ENCODE data around the gene INPP4B. TPM values are rescaled to one million over a fixed set of nuclear protein-coding genes. Genes with fewer than 3 reads are reported as not detected.
"Not testable (repeated sequence)": the region's sequence is repeated elsewhere in the genome, so short reads cannot be mapped to it uniquely, and the experiment has no call there.

The INPP4B gene
- total RNA-seq, 1 donor = 54.2 TPM

- H3K4me3 ChIP-seq (ENCODE audit: low read depth, low read length) = no peak overlapping the region
- DNase-seq (ENCODE audit: low read depth) = no peak
- TF ChIP-seq CTCF (IDR thresholded peaks at IDR 0.05; ENCODE audit: insufficient read depth, low read length) = no peak
These were observed 317.7 kb downstream of the INPP4B start for GRCh38 chr4:142528433-142528832.

GRCh38 chr4:142523111-142523510, 323.0 kb downstream of the INPP4B start:
- H3K4me3 ChIP-seq (ENCODE audit: low read depth, low read length) = no peak overlapping the region
- DNase-seq (ENCODE audit: low read depth) = no peak
- TF ChIP-seq CTCF (IDR thresholded peaks at IDR 0.05; ENCODE audit: insufficient read depth, low read length) = no peak

GRCh38 chr4:142519342-142519741, 326.8 kb downstream of the INPP4B start:
- no peak overlapping the region for H3K4me3 ChIP-seq (ENCODE audit: low read depth, low read length)
- no peak for TF ChIP-seq CTCF (IDR thresholded peaks at IDR 0.05; ENCODE audit: insufficient read depth, low read length)
- no peak for DNase-seq (ENCODE audit: low read depth)

DNA sequence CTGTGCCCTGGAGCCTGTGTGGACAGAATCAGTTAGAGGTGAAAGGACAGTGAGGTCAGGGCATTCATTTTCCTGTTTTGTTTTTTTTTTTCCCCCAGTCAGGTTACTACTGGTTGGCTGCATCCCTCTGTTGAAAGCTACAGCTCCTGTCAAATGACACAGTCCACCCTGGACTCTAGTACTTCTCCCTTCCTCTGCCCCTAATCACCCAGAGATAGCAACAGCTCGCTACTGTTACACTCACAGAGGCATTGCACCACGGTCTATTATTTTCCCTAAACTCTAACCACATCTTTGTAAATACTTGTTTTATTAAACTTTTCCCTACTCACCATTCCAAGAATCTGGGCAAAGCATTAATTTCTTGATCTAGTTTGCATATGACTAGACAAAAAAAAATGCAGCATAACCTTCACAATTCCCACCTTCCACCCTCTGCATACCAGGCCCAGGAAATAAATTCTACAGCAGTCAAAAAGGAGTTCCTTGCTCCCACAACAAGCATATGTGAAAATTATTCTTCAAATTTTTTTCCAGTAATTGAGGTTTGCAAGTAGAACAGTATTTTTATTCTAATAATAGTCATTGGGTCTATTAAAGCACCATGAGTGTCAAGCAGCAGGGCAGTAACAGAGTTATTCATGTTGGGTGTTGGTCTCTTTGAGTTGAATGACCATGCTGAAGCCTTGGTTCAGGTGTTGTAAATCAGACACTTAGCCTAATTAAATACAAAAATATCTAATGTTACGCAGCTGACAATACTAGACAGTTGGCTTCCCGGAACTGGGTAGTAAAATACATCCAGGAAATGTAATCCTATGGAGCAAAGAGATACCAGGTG, 329.2 kb downstream of the INPP4B start:
- peak; percentile 29 for DNase-seq (ENCODE audit: low read depth)
- no peak for TF ChIP-seq CTCF (IDR thresholded peaks at IDR 0.05; ENCODE audit: insufficient read depth, low read length)
- no peak overlapping the region for H3K4me3 ChIP-seq (ENCODE audit: low read depth, low read length)

- H3K4me3 ChIP-seq (ENCODE audit: low read depth, low read length) = no peak overlapping the region
- TF ChIP-seq CTCF (IDR thresholded peaks at IDR 0.05; ENCODE audit: insufficient read depth, low read length) = no peak
- DNase-seq (ENCODE audit: low read depth) = peak; percentile 10
These were observed 333.9 kb downstream of the INPP4B start for GRCh38 chr4:142512161-142512560.

DNA sequence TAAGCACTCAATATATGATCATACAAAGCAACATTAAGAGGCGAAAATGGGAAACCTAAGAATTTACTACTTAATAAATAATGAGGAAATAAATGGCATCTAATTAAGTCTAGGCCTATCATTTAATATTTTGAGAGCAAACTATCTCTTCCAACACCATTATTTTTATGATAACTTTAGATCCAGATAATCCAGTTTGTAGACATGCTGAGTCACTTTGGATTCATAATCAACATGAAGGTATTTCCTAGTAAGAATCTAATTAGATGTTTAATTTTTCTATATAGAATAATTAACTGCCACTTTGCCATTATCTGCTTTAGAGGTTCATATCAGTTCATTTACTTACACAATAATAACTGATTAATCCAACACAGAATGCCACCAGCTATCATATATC, 336.2 kb downstream of the INPP4B start:
- TF ChIP-seq CTCF (IDR thresholded peaks at IDR 0.05; ENCODE audit: insufficient read depth, low read length) = no peak
- no peak for DNase-seq (ENCODE audit: low read depth)
- H3K4me3 ChIP-seq (ENCODE audit: low read depth, low read length) = no peak overlapping the region

DNA sequence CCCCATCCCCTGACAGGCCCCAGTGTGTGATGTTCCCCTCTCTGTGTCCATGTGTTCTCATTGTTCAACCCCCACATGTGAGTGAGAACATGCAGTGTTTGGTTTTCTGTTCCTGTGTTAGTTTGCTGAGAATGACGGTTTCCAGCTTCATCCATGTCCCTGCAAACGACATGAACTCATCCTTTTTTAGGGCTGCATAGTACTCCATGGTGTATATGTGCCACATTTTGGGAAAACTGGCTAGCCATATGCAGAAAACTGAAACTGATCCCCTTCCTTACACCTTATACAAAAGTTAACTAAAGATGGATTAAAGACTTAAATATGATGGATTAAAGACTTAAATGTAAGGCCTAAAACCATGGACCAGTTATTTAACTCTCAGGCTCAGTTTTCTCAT, 336.7 kb downstream of the INPP4B start:
- not testable (repeated sequence) for DNase-seq (ENCODE audit: low read depth); H3K4me3 ChIP-seq (ENCODE audit: low read depth, low read length)
